Suprapubic skin (tissue), 4 donors: ENCODE results near the gene TFIP11.

ENCODE experiments used
- EP300 ChIP-seq: sonication (generic); formaldehyde crosslinking; IDR thresholded peaks from one replicate; pipeline ENCODE4 v1.6.1; 2017; ENCODE audit warnings: antibody characterized with exemption
- POLR2A ChIP-seq, 2 donors: fragments of 450-650 bp; IDR thresholded peaks; one replicate each; pipeline ENCODE4 v1.6.1; 2017; ENCODE audit warnings: antibody characterized with exemption in 2 of 2, mild to moderate bottlenecking in 2 of 2, moderate library complexity in 2 of 2
- POLR2AphosphoS5 ChIP-seq, 3 donors: sonication (generic); formaldehyde crosslinking; IDR thresholded peaks; one replicate each; pipeline ENCODE4 v1.6.1; 2017; ENCODE audit warnings: antibody characterized with exemption in 3 of 3
- TF ChIP-seq, protein P1 (sequence below), 2 donors: fragments of 200-600 bp in 1 of 2; fragments of 450-650 bp in 1 of 2; sonication (generic) in 1 of 2; IDR thresholded peaks; one replicate each; pipeline ENCODE4 v1.5.1; 2016 to 2019; ENCODE audit warnings: antibody characterized with exemption in 2 of 2, mild to moderate bottlenecking in 1 of 2, moderate library complexity in 1 of 2

DNA sequence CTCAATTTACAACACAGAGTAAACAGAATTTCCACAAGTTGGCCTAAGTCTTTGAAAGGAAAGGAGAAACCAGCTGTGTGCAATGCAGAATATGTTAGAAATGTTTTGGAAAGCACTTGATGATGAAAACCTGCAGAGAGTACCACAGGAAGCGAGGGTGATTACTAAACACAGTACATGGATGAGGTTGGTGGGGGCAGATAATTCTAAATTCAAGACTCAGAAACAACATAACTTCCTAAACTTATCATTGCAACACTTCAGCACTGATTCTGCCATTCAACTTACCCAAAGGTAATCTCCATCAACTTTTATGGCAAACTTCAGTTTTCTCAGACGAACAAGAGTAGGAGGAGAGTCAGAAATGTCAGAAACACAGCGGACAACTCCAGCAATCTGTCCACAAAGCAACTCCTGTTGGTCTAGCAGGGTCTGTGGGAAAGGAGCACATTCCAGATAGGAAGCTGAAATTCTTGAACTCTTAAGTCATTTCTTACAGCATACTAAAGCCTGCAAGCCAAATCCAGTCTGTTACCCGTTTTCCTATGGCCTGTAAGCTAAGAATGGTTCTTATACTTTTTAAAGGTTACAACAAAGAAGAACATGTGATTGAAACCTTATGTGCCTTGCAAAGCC lies 35.5 kb downstream of the TFIP11 start:
- no peak for TF ChIP-seq POLR2A (IDR thresholded peaks at IDR 0.05)
- TF ChIP-seq, protein P1, sequence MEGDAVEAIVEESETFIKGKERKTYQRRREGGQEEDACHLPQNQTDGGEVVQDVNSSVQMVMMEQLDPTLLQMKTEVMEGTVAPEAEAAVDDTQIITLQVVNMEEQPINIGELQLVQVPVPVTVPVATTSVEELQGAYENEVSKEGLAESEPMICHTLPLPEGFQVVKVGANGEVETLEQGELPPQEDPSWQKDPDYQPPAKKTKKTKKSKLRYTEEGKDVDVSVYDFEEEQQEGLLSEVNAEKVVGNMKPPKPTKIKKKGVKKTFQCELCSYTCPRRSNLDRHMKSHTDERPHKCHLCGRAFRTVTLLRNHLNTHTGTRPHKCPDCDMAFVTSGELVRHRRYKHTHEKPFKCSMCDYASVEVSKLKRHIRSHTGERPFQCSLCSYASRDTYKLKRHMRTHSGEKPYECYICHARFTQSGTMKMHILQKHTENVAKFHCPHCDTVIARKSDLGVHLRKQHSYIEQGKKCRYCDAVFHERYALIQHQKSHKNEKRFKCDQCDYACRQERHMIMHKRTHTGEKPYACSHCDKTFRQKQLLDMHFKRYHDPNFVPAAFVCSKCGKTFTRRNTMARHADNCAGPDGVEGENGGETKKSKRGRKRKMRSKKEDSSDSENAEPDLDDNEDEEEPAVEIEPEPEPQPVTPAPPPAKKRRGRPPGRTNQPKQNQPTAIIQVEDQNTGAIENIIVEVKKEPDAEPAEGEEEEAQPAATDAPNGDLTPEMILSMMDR (IDR thresholded peaks at IDR 0.05), result no peak
- TF ChIP-seq POLR2AphosphoS5 (IDR thresholded peaks at IDR 0.05), result no peak
- TF ChIP-seq EP300, result no peak
